ENCODE results near the gene ADCY7.
"Not testable (repeated sequence)": the region's sequence is repeated elsewhere in the genome, so short reads cannot be mapped to it uniquely, and the experiment has no call there.

The ADCY7 gene

GRCh38 chr16:50266337-50267091 lies at the start of gene ADCY7:
Gene ADCY7, plus strand, starts transcription at chr16:50266551. Its CDS starts 21,629 bp downstream, at chr16:50288180.
- DNase-seq = peak; percentile 31 to 82

- DNase-seq = no peak
Observed at GRCh38 chr16:50219402-50219975, 46.9 kb upstream of the ADCY7 start.

GRCh38 chr16:50224286-50224685 lies 42.1 kb upstream of the ADCY7 start:
- no peak for DNase-seq

- DNase-seq = no peak
Observed at GRCh38 chr16:50227120-50227519, 39.2 kb upstream of the ADCY7 start.

GRCh38 chr16:50227665-50228064 lies 38.7 kb upstream of the ADCY7 start:
- DNase-seq = no peak

- DNase-seq = no peak
Observed at GRCh38 chr16:50228364-50228868, 37.9 kb upstream of the ADCY7 start.

GRCh38 chr16:50229149-50229726 lies 37.1 kb upstream of the ADCY7 start:
- DNase-seq = no peak

GRCh38 chr16:50234771-50235556 lies 31.4 kb upstream of the ADCY7 start:
- DNase-seq = no peak

GRCh38 chr16:50235581-50235980 lies 30.8 kb upstream of the ADCY7 start:
- no peak for DNase-seq

GRCh38 chr16:50238314-50238713 lies 28.0 kb upstream of the ADCY7 start:
- no peak for DNase-seq

GRCh38 chr16:50238868-50239301 lies 27.5 kb upstream of the ADCY7 start:
- DNase-seq = no peak

- not testable (repeated sequence) for DNase-seq
Observed at GRCh38 chr16:50243024-50243423, 23.3 kb upstream of the ADCY7 start.

GRCh38 chr16:50244140-50244503 lies 22.2 kb upstream of the ADCY7 start:
- no peak for DNase-seq

GRCh38 chr16:50244504-50245416 lies 21.6 kb upstream of the ADCY7 start:
- DNase-seq = no peak

GRCh38 chr16:50245417-50246298 lies 20.7 kb upstream of the ADCY7 start:
- peak in 1 of 2 donors; percentile 50 for DNase-seq

GRCh38 chr16:50246299-50247122 lies 19.8 kb upstream of the ADCY7 start:
- no peak for DNase-seq

- DNase-seq = no peak
Observed at GRCh38 chr16:50247123-50247905, 19.0 kb upstream of the ADCY7 start.

GRCh38 chr16:50247906-50248608 lies 18.3 kb upstream of the ADCY7 start:
- DNase-seq = no peak

GRCh38 chr16:50248845-50249244 lies 17.5 kb upstream of the ADCY7 start:
- DNase-seq = no peak

All from bone marrow (tissue), 2 donors.